Common myeloid progenitor, CD34-positive (primary cell): ENCODE measurements around the gene PHACTR1.

Experiments used
- CTCF ChIA-PET: fragments of 350-600 bp; sonication (Branson Sonifier 250); formaldehyde crosslinking; loops from one replicate; lab custom pipeline; 2021; ENCODE audit warnings: antibody characterized with exemption; lab: Charles Lee
- POLR2A ChIA-PET: fragments of 350-600 bp; sonication (Branson Sonifier 250); formaldehyde crosslinking; loops from one replicate; lab custom pipeline; 2021; ENCODE audit warnings: antibody characterized with exemption; lab: Charles Lee
- DNase-seq, 3 donors: peaks; one replicate each; pipeline versions ENCODE4 v3.0.0 to v3.0.0-alpha.2; 2013
- H3K27ac ChIP-seq, 2 experiments: 1 replicate in 1 of 2; 2 replicates in 1 of 2; pipeline ENCODE4 v1.7.0; 2013; ENCODE audit warnings: inconsistent platforms in 2 of 2, low read length in 2 of 2, mild to moderate bottlenecking in 2 of 2, low read depth in 1 of 2, moderate library complexity in 1 of 2; ENCODE audit not compliant: severe bottlenecking in 2 of 2, insufficient read depth in 1 of 2, poor library complexity in 1 of 2
- H3K27me3 ChIP-seq, 5 experiments: replicated peaks in 2 of 5; 1 replicate in 3 of 5; 2 replicates in 2 of 5; pipeline versions ENCODE4 v1.6.1 to v1.7.0; 2013; ENCODE audit warnings: low read length in 4 of 5, mild to moderate bottlenecking in 2 of 5, moderate library complexity in 2 of 5, inconsistent platforms in 1 of 5; ENCODE audit not compliant: insufficient read depth in 5 of 5, control insufficient read depth in 4 of 5
- H3K36me3 ChIP-seq, 4 experiments: 1 replicate in 2 of 4; 2 replicates in 2 of 4; pipeline versions ENCODE4 v1.6.1 to v1.7.0; 2013; ENCODE audit warnings: low read length in 3 of 4, control low read depth in 1 of 4, mild to moderate bottlenecking in 1 of 4; ENCODE audit not compliant: control insufficient read depth in 4 of 4, insufficient read depth in 4 of 4
- H3K4me1 ChIP-seq, 4 experiments: 1 replicate in 3 of 4; 2 replicates in 1 of 4; pipeline versions ENCODE4 v1.6.1 to v1.7.1; 2013; ENCODE audit warnings: low read length in 3 of 4, mild to moderate bottlenecking in 3 of 4, control low read depth in 1 of 4, inconsistent platforms in 1 of 4, moderate library complexity in 1 of 4; ENCODE audit not compliant: control insufficient read depth in 4 of 4, insufficient read depth in 4 of 4; ENCODE audit errors: control extremely low read depth in 1 of 4
- H3K4me3 ChIP-seq, 7 experiments: 1 replicate in 4 of 7; 2 replicates in 3 of 7; pipeline versions ENCODE4 v1.5.1 to v1.7.0; 2013; ENCODE audit warnings: mild to moderate bottlenecking in 7 of 7, low read length in 6 of 7, moderate library complexity in 6 of 7, inconsistent platforms in 2 of 7, low read depth in 2 of 7, control low read depth in 1 of 7; ENCODE audit not compliant: insufficient read depth in 4 of 7, control insufficient read depth in 1 of 7; ENCODE audit errors: extremely low read depth in 1 of 7
- H3K9me3 ChIP-seq, 5 experiments: 1 replicate in 4 of 5; 2 replicates in 1 of 5; pipeline versions ENCODE4 v1.6.1 to v1.7.1; 2013; ENCODE audit warnings: low read length in 4 of 5, mild to moderate bottlenecking in 2 of 5, inconsistent platforms in 1 of 5, low read depth in 1 of 5, moderate library complexity in 1 of 5; ENCODE audit not compliant: control insufficient read depth in 4 of 5, insufficient read depth in 2 of 5; ENCODE audit errors: control extremely low read depth in 1 of 5
- WGBS: methylation state at CpG from one replicate; pipeline ENCODE4 v1.1.5; 2013; ENCODE audit not compliant: insufficient coverage; 5-methylcytosine and 5-hydroxymethylcytosine counted together

PHACTR1 gene

GRCh38 chr6:13296536-13296997 is 580.0 kb downstream of the PHACTR1 start:
- H3K9me3 ChIP-seq: no peaks in the 10 kb centered on the region
- H3K4me1 ChIP-seq: peaks cover 6 to 13% (median 11%) of the 10 kb centered on the region in 4 experiments
- ChIA-PET CTCF (no interaction called here), POLR2A (no interaction called here)
- peaks cover 2 to 65% (median 32%) of the 10 kb centered on the region in 4 experiments for H3K36me3 ChIP-seq
- no peaks in the 10 kb centered on the region for H3K27me3 ChIP-seq
- H3K4me3 ChIP-seq: no peak overlapping the region
- 91% methylated on average over 9 of the region's 9 CpGs for WGBS
- no peak overlapping the region for H3K27ac ChIP-seq
- no peak for DNase-seq

- Histone ChIP-seq H3K4me1 (peaks cover 6 to 16% (median 16%) of the 10 kb centered on the region in 4 experiments), H3K27ac (no peak overlapping the region), H3K9me3 (no peaks in the 10 kb centered on the region), H3K36me3 (peaks cover 2 to 63% (median 31%) of the 10 kb centered on the region in 4 experiments), H3K27me3 (no peaks in the 10 kb centered on the region), H3K4me3 (no peak overlapping the region)
- CTCF ChIA-PET: interaction anchor here (1.1 to 1.4 kb wide), 2 partner anchors 19 to 103 kb away, joined by 3 to 4 read pairs; no protein-coding TSS in a partner anchor
- no peak for DNase-seq
- 96% methylated on average over 3 of the region's 5 CpGs for WGBS
- POLR2A ChIA-PET: no interaction called here
Measured at GRCh38 chr6:13297391-13297790, 580.8 kb downstream of the PHACTR1 start.

DNA sequence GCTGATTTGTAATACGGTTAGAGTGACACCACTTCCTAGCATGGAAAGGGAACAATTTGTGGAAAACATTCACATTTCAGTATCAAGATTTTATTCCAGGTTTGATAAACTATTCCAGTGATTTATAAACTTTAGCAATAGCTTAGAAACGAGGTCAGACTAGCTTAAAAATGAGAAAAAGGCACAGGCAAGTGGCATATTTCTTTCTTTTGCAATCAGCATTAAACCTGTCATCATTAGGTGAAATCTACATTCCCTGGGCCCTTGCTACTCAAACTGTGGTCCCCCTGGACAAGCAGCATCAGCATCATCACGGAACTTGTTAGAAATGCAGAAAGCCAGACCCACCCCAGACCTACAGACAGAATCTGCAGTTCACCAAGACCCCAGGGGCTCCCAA is 581.9 kb downstream of the PHACTR1 start:
- peaks cover 2 to 54% (median 25%) of the 10 kb centered on the region in 4 experiments for H3K36me3 ChIP-seq
- H3K4me3 ChIP-seq: no peak overlapping the region
- H3K4me1 ChIP-seq: peaks cover 10 to 27% (median 26%) of the 10 kb centered on the region in 4 experiments
- POLR2A ChIA-PET: no interaction called here
- no peak for DNase-seq
- no peaks in the 10 kb centered on the region for H3K27me3 ChIP-seq
- WGBS: 93% methylated on average over 2 of the region's 3 CpGs
- H3K9me3 ChIP-seq: no peaks in the 10 kb centered on the region
- CTCF ChIA-PET: interaction anchor here (1.4 kb wide), 2 partner anchors 10 to 104 kb away, joined by 4 to 5 read pairs; no protein-coding TSS in a partner anchor
- H3K27ac ChIP-seq: no peak overlapping the region

GRCh38 chr6:13299403-13299821 is 582.8 kb downstream of the PHACTR1 start:
- ChIA-PET POLR2A (no interaction called here), CTCF (interaction anchor here (0.6 to 1.4 kb wide), 2 partner anchors 11 to 81 kb away, joined by 3 to 5 read pairs; no protein-coding TSS in a partner anchor)
- no peaks in the 10 kb centered on the region for H3K27me3 ChIP-seq
- 94% methylated on average over 11 of the region's 11 CpGs for WGBS
- DNase-seq: no peak
- peaks cover 10 to 36% (median 34%) of the 10 kb centered on the region in 4 experiments for H3K4me1 ChIP-seq
- no peak overlapping the region for H3K27ac ChIP-seq
- no peaks in the 10 kb centered on the region for H3K9me3 ChIP-seq
- peaks cover 1 to 49% (median 21%) of the 10 kb centered on the region in 4 experiments for H3K36me3 ChIP-seq
- H3K4me3 ChIP-seq: no peak overlapping the region

DNA sequence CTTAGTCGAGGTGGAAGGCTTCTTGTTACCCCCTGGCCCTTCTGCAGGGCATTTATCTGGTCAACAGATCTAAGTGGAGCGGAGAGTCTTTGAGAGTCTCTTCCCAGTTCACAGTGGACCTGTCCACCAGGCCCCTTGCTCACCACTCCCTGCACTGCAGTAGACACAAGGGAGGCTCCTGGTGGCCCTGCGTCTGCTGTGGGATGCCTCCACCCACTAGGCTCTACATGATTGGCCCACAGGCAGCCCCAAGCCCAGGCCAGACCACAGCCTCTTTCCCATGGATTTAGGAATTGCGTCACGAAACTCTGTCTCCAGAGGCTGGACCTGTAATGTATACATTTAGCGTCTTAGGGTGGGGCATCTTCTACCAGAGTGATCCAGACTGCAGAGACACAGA is 583.4 kb downstream of the PHACTR1 start:
- no peaks in the 10 kb centered on the region for H3K9me3 ChIP-seq
- ChIA-PET POLR2A (no interaction called here), CTCF (no interaction called here)
- no peaks in the 10 kb centered on the region for H3K27me3 ChIP-seq
- 94% methylated on average over 3 of the region's 6 CpGs for WGBS
- H3K4me3 ChIP-seq: no peak overlapping the region
- no peak for DNase-seq
- peaks cover 6 to 34% (median 32%) of the 10 kb centered on the region in 4 experiments for H3K4me1 ChIP-seq
- H3K27ac ChIP-seq: no peak overlapping the region
- peaks cover 1 to 51% (median 19%) of the 10 kb centered on the region in 4 experiments for H3K36me3 ChIP-seq

DNA sequence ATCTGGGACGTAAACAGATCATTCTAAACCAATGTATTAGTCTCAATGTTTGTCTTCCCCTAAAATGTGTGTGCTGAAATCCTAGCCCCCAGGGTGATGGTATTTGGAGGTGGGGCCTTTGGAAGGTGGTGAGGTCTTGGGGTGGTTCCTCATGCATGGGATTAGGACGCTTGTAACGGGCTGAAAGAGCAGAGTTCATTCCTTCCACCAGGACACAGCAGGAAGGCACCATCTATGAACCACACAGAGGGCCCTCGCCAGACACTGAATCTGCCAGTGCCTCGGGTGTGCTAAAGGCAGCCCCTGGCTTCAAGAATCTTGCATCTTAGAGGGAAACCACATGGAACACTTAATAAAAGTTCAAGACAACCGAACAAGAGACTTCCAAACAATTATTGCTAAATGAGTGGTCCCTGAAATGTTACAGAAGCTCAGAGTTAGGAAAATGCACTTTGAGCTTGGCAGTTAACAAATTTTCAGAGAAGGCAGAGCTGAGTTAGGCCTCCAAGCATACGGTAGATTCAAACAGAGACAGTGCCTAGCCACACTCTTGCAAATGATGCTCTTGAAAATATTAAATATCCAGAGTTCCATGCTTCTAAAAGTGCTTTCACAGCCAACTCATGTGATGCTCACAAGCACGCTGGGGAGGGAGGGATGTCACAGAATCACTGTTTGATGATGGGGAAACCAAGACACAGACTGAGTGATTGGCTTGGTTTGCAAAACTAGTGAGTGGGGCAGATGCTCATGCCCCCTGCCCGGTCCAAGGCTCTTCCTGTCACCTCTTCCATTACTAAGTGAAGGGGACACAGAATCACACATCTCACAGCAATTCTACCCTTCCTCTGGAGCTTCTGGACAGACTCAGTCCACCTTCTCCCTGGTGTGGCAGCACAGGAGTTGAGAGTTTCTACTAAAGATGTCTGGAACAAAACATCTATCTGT is 584.4 kb downstream of the PHACTR1 start:
- no peaks in the 10 kb centered on the region for H3K27me3 ChIP-seq
- POLR2A ChIA-PET: no interaction called here
- no peaks in the 10 kb centered on the region for H3K9me3 ChIP-seq
- 91% methylated on average over 6 of the region's 9 CpGs for WGBS
- peaks cover 7 to 54% (median 24%) of the 10 kb centered on the region in 4 experiments for H3K36me3 ChIP-seq
- CTCF ChIA-PET: interaction anchor here (1.7 kb wide), 1 partner anchor 29 kb away, joined by 4 read pairs; no protein-coding TSS in a partner anchor
- no peak overlapping the region for H3K4me3 ChIP-seq
- DNase-seq: no peak
- no peak overlapping the region for H3K27ac ChIP-seq
- H3K4me1 ChIP-seq: peaks cover 5 to 28% (median 26%) of the 10 kb centered on the region in 4 experiments
